Panc1 (cell line): ENCODE data around the gene TTC16. TPM values are rescaled to one million over a fixed set of nuclear protein-coding genes. Genes with fewer than 3 reads are reported as not detected.

Source experiments
- ATAC-seq: fragments of 200-7000 bp; cut with Tn5 transposase; 2 replicates; pipeline ENCODE4 v1.9.1; 2020; ENCODE audit warnings: mild to moderate bottlenecking, moderate library complexity
- BruUV-seq: library from RNA; stranded (reverse); fragments of 400-500 nt; replicated peaks from 2 replicates; lab custom pipeline; 2021; lab: Mats Ljungman, UMichigan
- CTCF ChIA-PET: fragments of 300-600 bp; sonication (Branson Sonifier 250); formaldehyde crosslinking; loops from one replicate; lab custom pipeline; 2022; ENCODE audit warnings: antibody characterized with exemption; lab: Charles Lee
- POLR2A ChIA-PET: fragments of 300-600 bp; sonication (Branson Sonifier 250); formaldehyde crosslinking; loops from one replicate; lab custom pipeline; 2022; ENCODE audit warnings: antibody characterized with exemption; lab: Charles Lee
- DNase-seq: peaks from one replicate; pipeline ENCODE4 v3.0.0-alpha.2; 2010; ENCODE audit warnings: low read depth, low spot score
- H3K27ac ChIP-seq: 2 replicates; pipeline ENCODE4 v1.5.1; 2011; ENCODE audit warnings: mild to moderate bottlenecking, low read length, inconsistent platforms
- H3K27me3 ChIP-seq: fragments of 200-500 bp; sonication (Bioruptor generic); 2 replicates; pipeline ENCODE4 v1.6.0; 2014; ENCODE audit warnings: low read length, inconsistent platforms; ENCODE audit not compliant: control insufficient read depth, insufficient read depth
- H3K36me3 ChIP-seq: fragments of 200-500 bp; sonication (Bioruptor generic); 2 replicates; pipeline ENCODE4 v1.5.1; 2014; ENCODE audit warnings: inconsistent platforms, mild to moderate bottlenecking, low read length, moderate library complexity; ENCODE audit not compliant: control insufficient read depth, insufficient read depth
- H3K4me1 ChIP-seq: 2 replicates; pipeline ENCODE4 v1.5.1; 2011; ENCODE audit warnings: inconsistent platforms, mild to moderate bottlenecking, low read length, moderate library complexity; ENCODE audit not compliant: control insufficient read depth, insufficient read depth
- H3K4me3 ChIP-seq, 2 experiments: 2 replicates each; pipeline ENCODE4 v1.5.1; 2011 to 2012; ENCODE audit warnings: low read depth in 2 of 2, low read length in 2 of 2, mild to moderate bottlenecking in 2 of 2, inconsistent platforms in 1 of 2, moderate library complexity in 1 of 2
- H3K9me3 ChIP-seq: fragments of 200-500 bp; sonication (Bioruptor generic); 2 replicates; pipeline ENCODE4 v1.5.1; 2014; ENCODE audit warnings: low read depth, mild to moderate bottlenecking, inconsistent platforms, low read length, moderate library complexity; ENCODE audit not compliant: control insufficient read depth, insufficient read depth
- CTCF ChIP-seq: fragments of 450-650 bp; IDR thresholded peaks from 2 replicates; pipeline ENCODE4 v1.5.1; 2017; ENCODE audit warnings: mild to moderate bottlenecking
- POLR2AphosphoS5 ChIP-seq: IDR thresholded peaks from 2 replicates; pipeline ENCODE4 v1.6.1; 2012; ENCODE audit warnings: mild to moderate bottlenecking, low read depth, low read length, moderate library complexity
- REST ChIP-seq, 2 experiments: IDR thresholded peaks; 2 replicates each; pipeline ENCODE4 v1.6.1; 2011 to 2012; ENCODE audit warnings: low read depth in 2 of 2, control low read depth in 1 of 2, low read length in 1 of 2, mild to moderate bottlenecking in 1 of 2, moderate library complexity in 1 of 2; ENCODE audit not compliant: insufficient read depth in 1 of 2
- SIN3A ChIP-seq: IDR thresholded peaks from 2 replicates; pipeline ENCODE4 v1.6.1; 2012; ENCODE audit warnings: low read depth, mild to moderate bottlenecking, low read length, moderate library complexity, borderline replicate concordance; ENCODE audit not compliant: insufficient read depth
- TCF7L2 ChIP-seq: IDR thresholded peaks from 2 replicates; pipeline ENCODE4 v1.6.1; 2011; ENCODE audit warnings: mild to moderate bottlenecking, low read depth, low read length, inconsistent platforms
- in situ Hi-C: cut with HindIII; loops from 2 replicates; pipeline ENCODE4 v1.10.0; 2016; ENCODE audit warnings: low sequenced_read_pairs, low pct_unique_long_range_greater_than_20kb
- intact Hi-C: fragments of 100-400 bp; cut with micrococcal nuclease; formaldehyde crosslinking; loops from one replicate; pipeline ENCODE4 v1.10.0; 2022; ENCODE audit not compliant: unreplicated experiment
- total RNA-seq: library from RNA; stranded (reverse); gene quantifications from one replicate; pipeline ENCODE4 v1.2.1, GENCODE V29; 2021; ENCODE audit not compliant: unreplicated experiment

The TTC16 gene
- total RNA-seq, 1 experiment from 2014 or later = 0.05 TPM

- Histone ChIP-seq H3K27me3 (no peaks in the 10 kb centered on the region), H3K9me3 (no peaks in the 10 kb centered on the region), H3K36me3 (no peaks in the 10 kb centered on the region), H3K4me1 (no peaks in the 10 kb centered on the region), H3K27ac (no peak overlapping the region), H3K4me3 (peak overlapping the region; percentile 39 to 52)
- POLR2A ChIA-PET = interaction anchor here (0.7 kb wide), 1 partner anchor 277 kb away, joined by 9 read pairs; no protein-coding TSS in a partner anchor
- TF ChIP-seq REST (IDR thresholded peaks at IDR 0.05; ENCODE audit: insufficient read depth in 1 of 2, low read depth in 2 of 2, low read length in 1 of 2) (no peak), CTCF (no peak), SIN3A (no peak), POLR2AphosphoS5 (no peak), TCF7L2 (no peak)
- BruUV-seq = no TSS peak
- ATAC-seq (peak; percentile 84), DNase-seq (no peak)
- in situ Hi-C loops = no loop called here
- intact Hi-C loops = loop anchor here (5.0 kb wide), 1 partner anchor 180 kb away; no protein-coding TSS in a partner anchor
- CTCF ChIA-PET = no interaction called here
Measured at GRCh38 chr9:127742435-127743088, 26.7 kb downstream of the TTC16 start.

- Histone ChIP-seq H3K27me3 (no peaks in the 10 kb centered on the region), H3K4me3 (no peak overlapping the region), H3K36me3 (no peaks in the 10 kb centered on the region), H3K4me1 (no peaks in the 10 kb centered on the region), H3K9me3 (no peaks in the 10 kb centered on the region), H3K27ac (no peak overlapping the region)
- no peak for ATAC-seq
- no peak for DNase-seq
- in situ Hi-C loops = no loop called here
- intact Hi-C loops = loop anchor here (5.0 kb wide), 1 partner anchor 178 kb away; no protein-coding TSS in a partner anchor
- POLR2A ChIA-PET = no interaction called here
- no TSS peak for BruUV-seq
- TF ChIP-seq POLR2AphosphoS5 (no peak), CTCF (no peak), TCF7L2 (no peak), REST (IDR thresholded peaks at IDR 0.05; ENCODE audit: insufficient read depth in 1 of 2, low read depth in 2 of 2, low read length in 1 of 2) (no peak), SIN3A (no peak)
- CTCF ChIA-PET = interaction anchor here (0.6 to 0.7 kb wide), 2 partner anchors 126 to 166 kb away, joined by 3 read pairs; no protein-coding TSS in a partner anchor
Measured at GRCh38 chr9:127744398-127745110, 28.7 kb downstream of the TTC16 start.
